Heart right ventricle (tissue), 16 donors: ENCODE measurements around the gene REXO4. TPM values are rescaled to one million over a fixed set of nuclear protein-coding genes. Genes with fewer than 3 reads are reported as not detected.

Experiments
- ATAC-seq, 8 donors: fragments of 200-7000 bp; cut with Tn5 transposase; one replicate each; pipeline ENCODE4 v1.9.1; 2020; ENCODE audit warnings: mild to moderate bottlenecking in 8 of 8, moderate library complexity in 8 of 8, moderate number of reproducible peaks in 1 of 8
- DNase-seq, 2 donors: peaks; one replicate each; pipeline ENCODE4 v3.0.0-alpha.2; 2020
- H3K27ac ChIP-seq, 10 donors: fragments of 200-600 bp; sonication (generic) in 2 of 10; one replicate each; pipeline versions ENCODE4 v1.5.0 to v1.8.0; 2020 to 2022; ENCODE audit warnings: mild to moderate bottlenecking in 3 of 10
- H3K27me3 ChIP-seq, 7 donors: fragments of 200-600 bp; one replicate each; pipeline ENCODE4 v1.8.0; 2021 to 2022; ENCODE audit warnings: mild to moderate bottlenecking in 2 of 7
- H3K36me3 ChIP-seq, 9 donors: fragments of 200-600 bp; sonication (generic) in 1 of 9; one replicate each; pipeline versions ENCODE4 v1.5.0 to v1.8.0; 2020 to 2022; ENCODE audit warnings: mild to moderate bottlenecking in 2 of 9
- H3K4me1 ChIP-seq, 9 donors: fragments of 200-600 bp; sonication (generic) in 1 of 9; one replicate each; pipeline versions ENCODE4 v1.5.0 to v1.8.0; 2020 to 2022; ENCODE audit warnings: mild to moderate bottlenecking in 4 of 9
- H3K4me3 ChIP-seq, 10 donors: fragments of 200-600 bp; sonication (generic) in 2 of 10; one replicate each; pipeline versions ENCODE4 v1.5.0 to v1.8.0; 2020 to 2022; ENCODE audit warnings: mild to moderate bottlenecking in 7 of 10, moderate library complexity in 2 of 10
- H3K9me3 ChIP-seq, 11 donors: fragments of 200-600 bp in 10 of 11; sonication (generic) in 2 of 11; one replicate each; pipeline versions ENCODE4 v1.5.0 to v1.8.0; 2013 to 2022; ENCODE audit warnings: mild to moderate bottlenecking in 2 of 11, control low read depth in 1 of 11, moderate library complexity in 1 of 11
- CTCF ChIP-seq, 9 donors: fragments of 200-600 bp; sonication (generic) in 2 of 9; IDR thresholded peaks; one replicate each; pipeline versions ENCODE4 v1.5.0 to v1.8.0; 2021 to 2022; ENCODE audit warnings: antibody characterized with exemption in 9 of 9, mild to moderate bottlenecking in 5 of 9, moderate library complexity in 1 of 9
- WGBS, 2 donors: extraction: QIAGEN DNeasy Blood & Tissue Kit; methylation state at CpG; one replicate each; pipeline ENCODE4 v1.1.7; 2013; ENCODE audit warnings: inconsistent platforms in 1 of 2; 5-methylcytosine and 5-hydroxymethylcytosine counted together
- intact Hi-C, 10 donors: fragments of 100-400 bp; cut with DNase I; formaldehyde crosslinking; loops; one replicate each; pipeline versions ENCODE4 v1.11.1 to v1.14.2; 2022
- polyA plus RNA-seq, 2 donors: library from polyadenylated mRNA; stranded (reverse); fragments of 200-250 nt; gene quantifications; one replicate each; pipeline ENCODE4 v1.2.3, GENCODE V29; 2013
- total RNA-seq, 10 donors: library from RNA; stranded (reverse); fragmentation: NEBNext Ultra II Directional in 3 of 10; extraction: Animal tissue kit (Norgen Biotek cat#: 25700) in 3 of 10; gene quantifications; one replicate each; pipeline versions ENCODE4 v1.2.1 to v1.2.4, GENCODE V29; 2021 to 2023
- donor health status: Arrhythmogenic right ventricular cardiomyopathy.
- donor health status: ischemic (EF 13 %, LVEDD 7.1; RV severe dilation, severe dysfunction).
- donor health status: healthy with polysubstance abuse.
- donor health status: DM: no; HTN: yes; CAD: no.
- donor health status: DM: no; HTN: no; CAD: no.
- donor health status: ischemic (EF 25% LVEDD 6.9; RV normal size, moderate dysfunction).
- donor health status: ischemic (EF 25% LVEDD 5.7; RV mildly dilated, moderate dysfunction).
- donor health status: healthy.
- donor health status: DM: yes; HTN: yes; CAD: no.
- donor health status: Ischemic cardiomyopathy.
- donor health status: ischemic (EF 35%, LVEDD 5.7; RV mildly dilated, moderate dysfunction).
- donor health status: nonischemic (EF 11% LVEDD 7.7; RV severe dilation, severe dysfunction).
- donor health status: DM: yes; HTN: yes; CAD: no.
- donor health status: PGD.
- donor health status: ischemic (EF 29% LVEDD 5.4; RV normal size, mild dysfunction).
- donor health status: nonischemic (EF 23%, LVEDD 6.1; RV moderate dilation, normal function).

The REXO4 gene
- total and polyA plus RNA-seq, 12 donors: 9.3 to 20.8 (median 11.4) TPM

GRCh38 chr9:133425049-133425632 lies 7.3 kb upstream of the REXO4 start:
- Histone ChIP-seq H3K27me3 (peaks cover 5 to 53% (median 41%) of the 10 kb centered on the region in 7 donors), H3K4me1 (peaks cover 0 to 5% (median 3%) of the 10 kb centered on the region in 9 donors), H3K27ac (no peak overlapping the region), H3K36me3 (no peaks in the 10 kb centered on the region), H3K9me3 (no peaks in the 10 kb centered on the region), H3K4me3 (no peak overlapping the region)
- intact Hi-C loops: loop anchor here in 1 of 10 donors (5.0 kb wide), 1 partner anchor 1097 kb away; no protein-coding TSS in a partner anchor
- ATAC-seq (no peak), DNase-seq (no peak)
- TF ChIP-seq CTCF (IDR thresholded peaks at IDR 0.05): no peak
- WGBS, 2 donors: 87 to 93% methylated on average over 22 of the region's 22 CpGs

- Histone ChIP-seq H3K4me3 (no peak overlapping the region), H3K27ac (no peak overlapping the region), H3K27me3 (peaks cover 5 to 47% (median 35%) of the 10 kb centered on the region in 7 donors), H3K9me3 (no peaks in the 10 kb centered on the region), H3K4me1 (peaks cover 0 to 5% (median 3%) of the 10 kb centered on the region in 9 donors), H3K36me3 (no peaks in the 10 kb centered on the region)
- DNase-seq (no peak), ATAC-seq (peak in 1 of 8 donors; percentile 18)
- intact Hi-C loops: no loop called here
- TF ChIP-seq CTCF (IDR thresholded peaks at IDR 0.05): no peak
- WGBS, 2 donors: 95 to 96% methylated on average over 12 of the region's 12 CpGs
These were observed 6.4 kb upstream of the REXO4 start for GRCh38 chr9:133424187-133424586.

- ATAC-seq: peak in 1 of 8 donors; percentile 43
- peaks cover 5 to 42% (median 28%) of the 10 kb centered on the region in 7 donors for H3K27me3 ChIP-seq
- H3K4me3 ChIP-seq: no peak overlapping the region
- H3K36me3 ChIP-seq: no peaks in the 10 kb centered on the region
- no peak overlapping the region for H3K27ac ChIP-seq
- peaks cover 0 to 9% (median 3%) of the 10 kb centered on the region in 9 donors for H3K4me1 ChIP-seq
- DNase-seq: no peak
- intact Hi-C loops: no loop called here
- no peak for TF ChIP-seq CTCF (IDR thresholded peaks at IDR 0.05)
- H3K9me3 ChIP-seq: no peaks in the 10 kb centered on the region
- 43 to 45% methylated on average over 3 of the region's 3 CpGs for WGBS, 2 donors
These were observed 5.4 kb upstream of the REXO4 start for GRCh38 chr9:133423216-133423615.

- ATAC-seq (no peak), DNase-seq (no peak)
- Histone ChIP-seq H3K27ac (no peak within 1 kb of the TSS), H3K4me3 (no peak within 1 kb of the TSS), H3K4me1 (peaks cover 3 to 17% (median 8%) of the 10 kb centered on the region in 9 donors), H3K27me3 (peaks cover 5 to 28% (median 15%) of the 10 kb centered on the region in 7 donors), H3K9me3 (no peaks in the 10 kb centered on the region), H3K36me3 (no peaks in the 10 kb centered on the region)
- WGBS, 2 donors: 56 to 59% methylated on average over 23 of the region's 23 CpGs
- intact Hi-C loops: no loop called here
- no peak for TF ChIP-seq CTCF (IDR thresholded peaks at IDR 0.05)
These were observed 4.1 kb upstream of the REXO4 start, which contains the start of gene ADAMTS13 for GRCh38 chr9:133421615-133422542. ADAMTS13 (plus strand) TSS chr9:133422367; CDS start chr9:133422444, 77 bp downstream.
